HCT116 (cell line): ENCODE results near the gene SRGAP1. TPM values are rescaled to one million over a fixed set of nuclear protein-coding genes. Genes with fewer than 3 reads are reported as not detected.

Experiments used
- ATAC-seq: fragments of 200-7000 bp; cut with Tn5 transposase; 2 replicates; pipeline ENCODE4 v1.9.1; 2020; ENCODE audit warnings: mild to moderate bottlenecking, moderate library complexity
- BruUV-seq: library from RNA; stranded (reverse); fragments of 400-500 nt; replicated peaks from 2 replicates; lab custom pipeline; 2021; lab: Mats Ljungman, UMichigan
- CTCF ChIA-PET: fragments of 300-600 bp; sonication (Branson Sonifier 250); formaldehyde crosslinking; loops from one replicate; lab custom pipeline; 2021; ENCODE audit warnings: antibody characterized with exemption; lab: Charles Lee
- POLR2A ChIA-PET: fragments of 300-600, 350-600 bp; sonication (Branson Sonifier 250); formaldehyde crosslinking; loops from one replicate; lab custom pipeline; 2021; ENCODE audit warnings: antibody characterized with exemption; lab: Charles Lee
- RAD21 ChIA-PET, 2 experiments: fragments of 300-600 bp; sonication (Branson Sonifier 250); formaldehyde crosslinking; loops; one replicate each; lab custom pipeline; 2023; ENCODE audit warnings: low total read pairs in 2 of 2; ENCODE audit not compliant: uncharacterized antibody in 2 of 2, unreplicated experiment in 2 of 2, low non-redundant PET in 1 of 2; lab: Charles Lee
- DNase-seq: peaks from one replicate; pipeline ENCODE4 v3.0.0-alpha.2; 2010; ENCODE audit warnings: low read depth, low spot score
- H2AFZ ChIP-seq: fragments of 200-600 bp; shearing (Covaris generic), sonication (generic); 2 replicates; pipeline ENCODE4 v1.6.1; 2017; ENCODE audit warnings: low read depth, mixed run types, mixed read lengths, antibody characterized with exemption, low read length; ENCODE audit not compliant: poor library complexity, severe bottlenecking
- H3K27ac ChIP-seq: 2 replicates; pipeline ENCODE4 v1.5.1; 2012; ENCODE audit warnings: low read depth, low read length
- H3K27me3 ChIP-seq: fragments of 200-600 bp; sonication (generic); 2 replicates; pipeline ENCODE4 v1.6.1; 2016; ENCODE audit warnings: mixed run types, low read length, mixed read lengths; ENCODE audit not compliant: insufficient read depth
- H3K36me3 ChIP-seq, 2 experiments: fragments of 200-500 bp in 1 of 2; fragments of 200-600 bp in 1 of 2; sonication (Bioruptor generic) in 1 of 2; sonication (generic) in 1 of 2; 2 replicates each; pipeline versions ENCODE4 v1.5.1 to v1.6.1; 2014 to 2016; ENCODE audit warnings: low read length in 2 of 2, inconsistent platforms in 1 of 2, mixed read lengths in 1 of 2, mixed run types in 1 of 2; ENCODE audit not compliant: insufficient read depth in 2 of 2, control insufficient read depth in 1 of 2
- H3K4me1 ChIP-seq, 2 experiments: fragments of 200-600 bp in 1 of 2; sonication (generic) in 1 of 2; 2 replicates each; pipeline versions ENCODE4 v1.5.1 to v1.6.1; 2012 to 2017; ENCODE audit warnings: low read length in 2 of 2, inconsistent platforms in 1 of 2, mild to moderate bottlenecking in 1 of 2, mixed read lengths in 1 of 2, mixed run types in 1 of 2, moderate library complexity in 1 of 2; ENCODE audit not compliant: insufficient read depth in 2 of 2, control insufficient read depth in 1 of 2
- H3K4me2 ChIP-seq: fragments of 200-600 bp; sonication (generic); 2 replicates; pipeline ENCODE4 v1.6.1; 2017; ENCODE audit warnings: mixed run types, low read length, mixed read lengths
- H3K4me3 ChIP-seq, 2 experiments: fragments of 200-600 bp in 1 of 2; sonication (generic) in 1 of 2; replicated peaks in 1 of 2; 2 replicates each; pipeline ENCODE4 v1.5.1; 2011 to 2016; ENCODE audit warnings: low read length in 2 of 2, control low read depth in 1 of 2, low read depth in 1 of 2, mild to moderate bottlenecking in 1 of 2, mixed read lengths in 1 of 2, mixed run types in 1 of 2
- H3K79me2 ChIP-seq: fragments of 200-600 bp; sonication (generic); 2 replicates; pipeline ENCODE4 v1.6.1; 2017; ENCODE audit warnings: mild to moderate bottlenecking, mixed run types, low read length, moderate library complexity, mixed read lengths; ENCODE audit not compliant: insufficient read depth
- H3K9ac ChIP-seq: fragments of 200-600 bp; sonication (generic); 2 replicates; pipeline ENCODE4 v1.6.1; 2016; ENCODE audit warnings: low read length, mixed read lengths
- H3K9me2 ChIP-seq: fragments of 200-600 bp; sonication (generic), shearing (Covaris generic); 2 replicates; pipeline ENCODE4 v1.6.1; 2017; ENCODE audit warnings: mixed run types, mild to moderate bottlenecking, moderate library complexity; ENCODE audit not compliant: insufficient read depth
- H3K9me3 ChIP-seq, 2 experiments: fragments of 200-500 bp in 1 of 2; fragments of 200-600 bp in 1 of 2; sonication (Bioruptor generic) in 1 of 2; sonication (generic) in 1 of 2; 2 replicates each; pipeline ENCODE4 v1.6.1; 2014 to 2017; ENCODE audit warnings: low read length in 2 of 2, mixed read lengths in 2 of 2, inconsistent platforms in 1 of 2, low read depth in 1 of 2, mild to moderate bottlenecking in 1 of 2, mixed run types in 1 of 2, moderate library complexity in 1 of 2; ENCODE audit not compliant: control insufficient read depth in 1 of 2, insufficient read depth in 1 of 2
- H4K20me1 ChIP-seq: fragments of 200-600 bp; sonication (generic), shearing (Covaris generic); 2 replicates; pipeline ENCODE4 v1.6.1; 2017; ENCODE audit warnings: mixed run types, mild to moderate bottlenecking, moderate library complexity; ENCODE audit not compliant: insufficient read depth
- ATF3 ChIP-seq: IDR thresholded peaks from 2 replicates; pipeline ENCODE4 v1.6.1; 2012
- EGR1 ChIP-seq: IDR thresholded peaks from 2 replicates; pipeline ENCODE4 v1.6.1; 2012; ENCODE audit warnings: low read depth
- ELF1 ChIP-seq: IDR thresholded peaks from 2 replicates; pipeline ENCODE4 v1.6.1; 2012; ENCODE audit warnings: low read depth, borderline replicate concordance
- EZH2 ChIP-seq: fragments of 200-600 bp; sonication (generic); IDR thresholded peaks from 2 replicates; pipeline ENCODE4 v1.6.1; 2017; ENCODE audit warnings: antibody characterized with exemption, mixed run types
- EZH2phosphoT487 ChIP-seq: fragments of 200-600 bp; IDR thresholded peaks from 2 replicates; pipeline ENCODE4 v1.6.1; 2018; ENCODE audit warnings: antibody characterized with exemption, borderline replicate concordance
- FOSL1 ChIP-seq: IDR thresholded peaks from 2 replicates; pipeline ENCODE4 v1.6.1; 2012; ENCODE audit warnings: low read depth
- JUND ChIP-seq: IDR thresholded peaks from 2 replicates; pipeline ENCODE4 v1.6.1; 2012
- POLR2A ChIP-seq: IDR thresholded peaks from 2 replicates; pipeline ENCODE4 v1.7.0; 2011; ENCODE audit warnings: borderline replicate concordance; ENCODE audit not compliant: insufficient read depth, insufficient read length; ENCODE audit errors: extremely low read depth
- POLR2AphosphoS5 ChIP-seq: IDR thresholded peaks from 2 replicates; pipeline ENCODE4 v1.6.1; 2011; ENCODE audit warnings: mild to moderate bottlenecking, low read depth, low read length, moderate library complexity
- RAD21 ChIP-seq: IDR thresholded peaks from 2 replicates; pipeline ENCODE4 v1.6.1; 2012; ENCODE audit warnings: low read depth, mild to moderate bottlenecking
- REST ChIP-seq: IDR thresholded peaks from 2 replicates; pipeline ENCODE4 v1.6.1; 2012; ENCODE audit warnings: low read depth
- SIN3A ChIP-seq: IDR thresholded peaks from 2 replicates; pipeline ENCODE4 v1.6.1; 2012; ENCODE audit warnings: low read depth
- SP1 ChIP-seq: IDR thresholded peaks from 2 replicates; pipeline ENCODE4 v1.6.1; 2012; ENCODE audit warnings: low read depth
- ZFX ChIP-seq: fragments of 450-650 bp; IDR thresholded peaks from 2 replicates; pipeline ENCODE4 v1.6.1; 2017
- ZNF274 ChIP-seq: fragments of 200-500 bp; sonication (Bioruptor generic); IDR thresholded peaks from 2 replicates; pipeline ENCODE4 v1.6.1; 2014; ENCODE audit warnings: mild to moderate bottlenecking, low read depth, low read length, inconsistent platforms
- intact Hi-C: fragments of 100-400 bp; cut with micrococcal nuclease; formaldehyde crosslinking; loops from 2 replicates; pipeline ENCODE4 v1.10.0; 2022
- total RNA-seq: library from RNA; stranded (reverse); gene quantifications from one replicate; pipeline ENCODE4 v1.2.1, GENCODE V29; 2021; ENCODE audit not compliant: unreplicated experiment
- TF ChIP-seq, protein P1 (sequence below): IDR thresholded peaks from 2 replicates; pipeline ENCODE4 v1.6.1; 2011; ENCODE audit warnings: mild to moderate bottlenecking, low read length, moderate library complexity; ENCODE audit not compliant: insufficient replicate concordance; ENCODE audit errors: extremely low read depth

The SRGAP1 gene
- total RNA-seq, 1 experiment from 2014 or later = 16.6 TPM

DNA sequence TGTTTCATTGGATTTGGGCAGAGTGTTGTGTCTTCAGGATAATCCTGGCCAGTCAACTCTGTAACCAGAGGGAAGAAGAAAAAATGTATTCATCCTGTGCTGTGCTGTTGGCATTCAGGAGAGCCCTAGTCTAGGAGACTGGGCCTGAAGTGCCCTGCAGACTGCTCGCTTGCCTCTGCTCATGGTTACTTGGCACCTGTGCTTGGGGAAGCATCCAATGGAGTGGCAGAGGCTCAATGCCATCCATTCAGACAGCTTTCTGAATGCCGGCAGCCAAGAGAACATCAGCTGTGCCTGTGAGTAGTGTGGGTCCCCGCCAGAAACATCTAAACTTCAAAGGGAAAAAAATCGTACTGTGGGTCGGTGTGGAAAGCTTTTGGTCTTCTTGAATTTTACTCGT lies 124.2 kb downstream of the SRGAP1 start:
- H3K27ac ChIP-seq = no peak overlapping the region
- ATAC-seq = no peak
- intact Hi-C loops = no loop called here
- DNase-seq = no peak
- no peak overlapping the region for H3K4me3 ChIP-seq
- H3K9me3 ChIP-seq = no peaks in the 10 kb centered on the region
- H3K27me3 ChIP-seq = no peaks in the 10 kb centered on the region
- H2AFZ ChIP-seq = no peak overlapping the region
- H3K4me2 ChIP-seq = no peak overlapping the region
- POLR2A ChIA-PET = no interaction called here
- RAD21 ChIA-PET = no interaction called here
- BruUV-seq = no TSS peak
- TF ChIP-seq, protein P1, sequence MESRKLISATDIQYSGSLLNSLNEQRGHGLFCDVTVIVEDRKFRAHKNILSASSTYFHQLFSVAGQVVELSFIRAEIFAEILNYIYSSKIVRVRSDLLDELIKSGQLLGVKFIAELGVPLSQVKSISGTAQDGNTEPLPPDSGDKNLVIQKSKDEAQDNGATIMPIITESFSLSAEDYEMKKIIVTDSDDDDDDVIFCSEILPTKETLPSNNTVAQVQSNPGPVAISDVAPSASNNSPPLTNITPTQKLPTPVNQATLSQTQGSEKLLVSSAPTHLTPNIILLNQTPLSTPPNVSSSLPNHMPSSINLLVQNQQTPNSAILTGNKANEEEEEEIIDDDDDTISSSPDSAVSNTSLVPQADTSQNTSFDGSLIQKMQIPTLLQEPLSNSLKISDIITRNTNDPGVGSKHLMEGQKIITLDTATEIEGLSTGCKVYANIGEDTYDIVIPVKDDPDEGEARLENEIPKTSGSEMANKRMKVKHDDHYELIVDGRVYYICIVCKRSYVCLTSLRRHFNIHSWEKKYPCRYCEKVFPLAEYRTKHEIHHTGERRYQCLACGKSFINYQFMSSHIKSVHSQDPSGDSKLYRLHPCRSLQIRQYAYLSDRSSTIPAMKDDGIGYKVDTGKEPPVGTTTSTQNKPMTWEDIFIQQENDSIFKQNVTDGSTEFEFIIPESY = no peak
- TF ChIP-seq SIN3A = no peak
- no peak for TF ChIP-seq SP1
- no peak for TF ChIP-seq FOSL1
- no peak for TF ChIP-seq EZH2phosphoT487
- no peak for TF ChIP-seq POLR2A
- TF ChIP-seq ZFX = no peak
- no peak for TF ChIP-seq ELF1
- TF ChIP-seq, all 23 proteins: peak for 0
- no peaks in the 10 kb centered on the region for H3K9me2 ChIP-seq
- H3K36me3 ChIP-seq = no peaks in the 10 kb centered on the region
- peaks cover 31% of the 10 kb centered on the region for H3K79me2 ChIP-seq
- peaks cover 11 to 39% of the 10 kb centered on the region in 2 experiments for H3K4me1 ChIP-seq
- CTCF ChIA-PET = no interaction called here
- no peak overlapping the region for H3K9ac ChIP-seq
- no peaks in the 10 kb centered on the region for H4K20me1 ChIP-seq

DNA sequence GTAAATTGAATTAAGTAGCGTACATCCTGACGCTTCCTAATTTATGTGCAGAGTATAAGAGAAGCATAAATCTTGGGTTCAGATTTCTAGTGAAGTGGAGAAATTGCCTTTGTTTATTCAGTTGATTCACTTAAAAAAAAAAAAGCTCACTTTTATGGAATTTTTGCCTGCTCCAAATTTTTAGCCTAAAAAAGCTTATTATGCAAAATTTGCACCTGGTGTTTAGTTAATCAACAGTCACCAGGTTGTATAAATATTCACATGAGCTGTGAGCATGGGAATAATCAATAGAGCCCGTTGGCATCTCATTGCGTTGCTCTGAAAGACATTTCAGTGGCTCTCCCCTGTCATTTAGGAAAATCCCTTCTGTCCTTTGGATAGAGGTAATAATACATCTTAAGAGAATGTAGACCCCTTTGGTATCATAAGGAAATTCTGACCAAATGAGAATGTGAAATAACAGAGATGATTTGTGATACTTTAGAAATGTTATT lies 132.4 kb downstream of the SRGAP1 start:
- Histone ChIP-seq H3K4me2 (0 out of 2 replicates have a peak overlapping the region, but pooled peaks have one; percentile 68), H3K9ac (no peak overlapping the region), H4K20me1 (no peaks in the 10 kb centered on the region), H3K9me2 (no peaks in the 10 kb centered on the region), H3K27me3 (no peaks in the 10 kb centered on the region), H2AFZ (no peak overlapping the region), H3K9me3 (no peaks in the 10 kb centered on the region), H3K79me2 (peaks cover 23% of the 10 kb centered on the region), H3K4me1 (peaks cover 6 to 57% of the 10 kb centered on the region in 2 experiments), H3K4me3 (no peak overlapping the region), H3K36me3 (no peaks in the 10 kb centered on the region), H3K27ac (no peak overlapping the region)
- RAD21 ChIA-PET = no interaction called here
- BruUV-seq = no TSS peak
- DNase-seq (no peak), ATAC-seq (no peak)
- CTCF ChIA-PET = no interaction called here
- intact Hi-C loops = loop anchor here (10.0 kb wide), 1 partner anchor 132 kb away; the partner anchor contains the start of gene SRGAP1
- POLR2A ChIA-PET = no interaction called here
- TF ChIP-seq EZH2 = no peak
- TF ChIP-seq ZFX = no peak
- no peak for TF ChIP-seq JUND
- TF ChIP-seq REST = no peak
- no peak for TF ChIP-seq ATF3
- no peak for TF ChIP-seq FOSL1
- TF ChIP-seq POLR2AphosphoS5 = no peak
- no peak for TF ChIP-seq EZH2phosphoT487
- TF ChIP-seq ELF1 = no peak
- TF ChIP-seq SIN3A = no peak
- TF ChIP-seq EGR1 = no peak
- TF ChIP-seq RAD21 = no peak
- TF ChIP-seq ZNF274 = no peak
